ENCODE results near the gene RAB6A.

The RAB6A gene

GRCh38 chr11:73760679-73761402 is at the start of gene RAB6A:
Gene RAB6A, minus strand, starts transcription at chr11:73761074. Its CDS starts 439 bp downstream, at chr11:73760635.
- Histone ChIP-seq H3K4me3 (ENCODE audit: low read length) (peak within 1 kb of the TSS; percentile 77), H3K9ac (ENCODE audit: low read depth, low read length) (peak within 1 kb of the TSS; percentile 82; the same call in 1 of the 2 replicates), H3K9me3 (ENCODE audit: insufficient read depth, low read depth, low read length) (no peaks in the 10 kb centered on the region), H3K36me3 (ENCODE audit: insufficient read depth, low read depth, low read length) (no peaks in the 10 kb centered on the region), H3K27me3 (ENCODE audit: insufficient read depth, low read length) (no peaks in the 10 kb centered on the region), H3K4me1 (ENCODE audit: insufficient read depth, low read length) (peaks cover 19% of the 10 kb centered on the region), H3K27ac (ENCODE audit: low read length) (peak within 1 kb of the TSS; percentile 43)

- no peaks in the 10 kb centered on the region for H3K27me3 ChIP-seq (ENCODE audit: insufficient read depth, low read length)
- peaks cover 6% of the 10 kb centered on the region; the same call in 1 of the 2 replicates for H3K36me3 ChIP-seq (ENCODE audit: insufficient read depth, low read depth, low read length)
- H3K9me3 ChIP-seq (ENCODE audit: insufficient read depth, low read depth, low read length), result no peaks in the 10 kb centered on the region
- H3K4me1 ChIP-seq (ENCODE audit: insufficient read depth, low read length), result no peaks in the 10 kb centered on the region
- no peak overlapping the region for H3K9ac ChIP-seq (ENCODE audit: low read depth, low read length)
- H3K27ac ChIP-seq (ENCODE audit: low read length), result no peak overlapping the region
- H3K4me3 ChIP-seq (ENCODE audit: low read length), result no peak overlapping the region
Measured at GRCh38 chr11:73810637-73811036, 49.8 kb upstream of the RAB6A start.

GRCh38 chr11:73808052-73808451 is 47.2 kb upstream of the RAB6A start:
- no peaks in the 10 kb centered on the region for H3K4me1 ChIP-seq (ENCODE audit: insufficient read depth, low read length)
- no peaks in the 10 kb centered on the region for H3K27me3 ChIP-seq (ENCODE audit: insufficient read depth, low read length)
- peaks cover 6% of the 10 kb centered on the region; the same call in 1 of the 2 replicates for H3K36me3 ChIP-seq (ENCODE audit: insufficient read depth, low read depth, low read length)
- no peak overlapping the region for H3K9ac ChIP-seq (ENCODE audit: low read depth, low read length)
- H3K4me3 ChIP-seq (ENCODE audit: low read length), result no peak overlapping the region
- no peak overlapping the region for H3K27ac ChIP-seq (ENCODE audit: low read length)
- H3K9me3 ChIP-seq (ENCODE audit: insufficient read depth, low read depth, low read length), result no peaks in the 10 kb centered on the region

DNA sequence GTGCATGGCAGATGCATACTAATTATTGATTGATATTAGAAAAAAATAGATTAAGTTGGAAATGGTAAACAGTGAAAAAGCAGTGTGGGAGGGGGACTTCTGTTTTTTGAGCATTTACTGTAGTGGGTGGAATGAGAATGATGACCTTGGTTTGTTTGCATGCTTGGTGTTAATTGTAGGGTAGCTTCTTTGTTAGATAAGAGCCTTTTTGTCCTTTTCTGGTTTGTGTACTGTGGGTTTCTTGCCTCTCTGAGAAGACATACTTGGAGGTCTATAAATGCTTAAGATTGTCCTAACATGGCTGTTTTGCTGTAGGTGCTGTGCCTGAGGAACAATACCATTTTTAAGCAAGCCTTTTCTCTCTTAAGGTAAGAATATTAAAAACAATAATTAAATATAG is 43.8 kb upstream of the RAB6A start:
- H3K9me3 ChIP-seq (ENCODE audit: insufficient read depth, low read depth, low read length), result no peaks in the 10 kb centered on the region
- no peaks in the 10 kb centered on the region for H3K27me3 ChIP-seq (ENCODE audit: insufficient read depth, low read length)
- no peak overlapping the region for H3K9ac ChIP-seq (ENCODE audit: low read depth, low read length)
- H3K4me3 ChIP-seq (ENCODE audit: low read length), result no peak overlapping the region
- peaks cover 6% of the 10 kb centered on the region; the same call in 1 of the 2 replicates for H3K36me3 ChIP-seq (ENCODE audit: insufficient read depth, low read depth, low read length)
- H3K27ac ChIP-seq (ENCODE audit: low read length), result no peak overlapping the region
- no peaks in the 10 kb centered on the region for H3K4me1 ChIP-seq (ENCODE audit: insufficient read depth, low read length)

- H3K36me3 ChIP-seq (ENCODE audit: insufficient read depth, low read depth, low read length), result no peaks in the 10 kb centered on the region
- H3K27ac ChIP-seq (ENCODE audit: low read length), result no peak overlapping the region
- H3K27me3 ChIP-seq (ENCODE audit: insufficient read depth, low read length), result no peaks in the 10 kb centered on the region
- no peak overlapping the region for H3K9ac ChIP-seq (ENCODE audit: low read depth, low read length)
- no peaks in the 10 kb centered on the region for H3K9me3 ChIP-seq (ENCODE audit: insufficient read depth, low read depth, low read length)
- no peak overlapping the region for H3K4me3 ChIP-seq (ENCODE audit: low read length)
- H3K4me1 ChIP-seq (ENCODE audit: insufficient read depth, low read length), result no peaks in the 10 kb centered on the region
Measured at GRCh38 chr11:73801136-73801535, 40.3 kb upstream of the RAB6A start.

DNA sequence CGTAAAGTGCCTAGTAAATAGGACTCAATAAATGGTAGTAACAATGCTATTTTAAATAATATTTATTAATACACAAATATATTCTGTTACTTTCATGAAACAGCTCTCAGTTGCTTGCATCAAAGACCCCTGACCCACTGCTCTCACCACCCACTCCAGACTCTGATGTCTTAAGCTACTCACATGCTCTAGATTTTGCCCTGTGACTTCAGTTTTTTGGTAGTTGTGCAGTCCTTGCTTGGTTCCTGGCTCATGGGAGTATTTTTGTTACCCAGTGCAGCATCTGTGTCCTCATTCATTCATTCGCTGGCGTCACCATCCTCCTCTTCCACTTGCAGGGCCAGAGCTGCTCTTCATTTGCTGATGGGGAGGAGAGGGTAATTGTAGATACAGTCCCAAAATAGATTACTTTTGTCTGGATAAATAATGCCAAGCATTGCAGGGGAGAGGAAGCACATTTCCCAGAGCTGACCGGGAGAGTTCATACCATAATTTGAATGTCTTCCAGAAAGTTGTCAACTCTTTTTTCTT is 39.5 kb upstream of the RAB6A start:
- H3K9ac ChIP-seq (ENCODE audit: low read depth, low read length), result no peak overlapping the region
- no peaks in the 10 kb centered on the region for H3K27me3 ChIP-seq (ENCODE audit: insufficient read depth, low read length)
- no peak overlapping the region for H3K27ac ChIP-seq (ENCODE audit: low read length)
- H3K9me3 ChIP-seq (ENCODE audit: insufficient read depth, low read depth, low read length), result no peaks in the 10 kb centered on the region
- no peaks in the 10 kb centered on the region for H3K36me3 ChIP-seq (ENCODE audit: insufficient read depth, low read depth, low read length)
- no peaks in the 10 kb centered on the region for H3K4me1 ChIP-seq (ENCODE audit: insufficient read depth, low read length)
- H3K4me3 ChIP-seq (ENCODE audit: low read length), result no peak overlapping the region

- H3K27ac ChIP-seq (ENCODE audit: low read length), result no peak overlapping the region
- H3K4me1 ChIP-seq (ENCODE audit: insufficient read depth, low read length), result no peaks in the 10 kb centered on the region
- H3K9me3 ChIP-seq (ENCODE audit: insufficient read depth, low read depth, low read length), result no peaks in the 10 kb centered on the region
- H3K9ac ChIP-seq (ENCODE audit: low read depth, low read length), result no peak overlapping the region
- no peaks in the 10 kb centered on the region for H3K36me3 ChIP-seq (ENCODE audit: insufficient read depth, low read depth, low read length)
- H3K4me3 ChIP-seq (ENCODE audit: low read length), result no peak overlapping the region
- no peaks in the 10 kb centered on the region for H3K27me3 ChIP-seq (ENCODE audit: insufficient read depth, low read length)
Measured at GRCh38 chr11:73797457-73797856, 36.6 kb upstream of the RAB6A start.

DNA sequence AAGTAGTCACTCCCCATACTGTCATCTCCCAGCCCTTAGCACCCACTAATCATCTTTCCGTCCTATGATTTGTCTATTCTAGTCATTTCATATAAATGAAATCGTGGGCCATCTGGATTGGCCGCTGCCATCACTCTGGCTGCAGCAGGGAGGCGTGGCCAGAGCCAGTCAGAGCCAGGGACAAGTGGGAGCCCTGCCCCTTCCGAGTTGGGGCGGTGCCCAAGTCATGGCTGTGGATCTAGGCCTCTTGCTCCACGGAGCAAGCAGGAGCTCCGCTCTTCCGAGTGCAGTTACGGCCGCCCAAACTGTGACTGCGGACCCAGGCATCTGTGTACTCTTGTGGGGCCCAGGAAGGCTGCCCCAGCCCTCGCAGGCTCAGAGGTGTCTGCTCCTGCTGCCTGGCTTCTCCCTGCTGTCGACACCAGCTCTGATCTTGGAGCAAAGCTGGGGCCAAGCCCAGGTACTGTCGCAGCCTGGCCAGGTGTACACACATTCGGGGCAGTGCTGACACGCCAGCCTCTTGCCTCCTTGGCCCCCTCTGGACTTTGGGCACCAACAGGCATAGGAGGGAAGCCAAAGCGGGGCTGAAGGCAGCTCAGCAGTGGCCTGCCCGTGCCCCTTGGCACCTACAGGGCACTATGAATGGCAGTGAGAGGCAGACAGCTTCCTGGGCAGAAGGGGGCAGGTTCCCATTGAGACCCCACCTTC is 35.2 kb upstream of the RAB6A start:
- Histone ChIP-seq H3K9ac (ENCODE audit: low read depth, low read length) (no peak overlapping the region), H3K27ac (ENCODE audit: low read length) (no peak overlapping the region), H3K9me3 (ENCODE audit: insufficient read depth, low read depth, low read length) (no peaks in the 10 kb centered on the region), H3K27me3 (ENCODE audit: insufficient read depth, low read length) (no peaks in the 10 kb centered on the region), H3K4me1 (ENCODE audit: insufficient read depth, low read length) (no peaks in the 10 kb centered on the region), H3K4me3 (ENCODE audit: low read length) (no peak overlapping the region), H3K36me3 (ENCODE audit: insufficient read depth, low read depth, low read length) (no peaks in the 10 kb centered on the region)

DNA sequence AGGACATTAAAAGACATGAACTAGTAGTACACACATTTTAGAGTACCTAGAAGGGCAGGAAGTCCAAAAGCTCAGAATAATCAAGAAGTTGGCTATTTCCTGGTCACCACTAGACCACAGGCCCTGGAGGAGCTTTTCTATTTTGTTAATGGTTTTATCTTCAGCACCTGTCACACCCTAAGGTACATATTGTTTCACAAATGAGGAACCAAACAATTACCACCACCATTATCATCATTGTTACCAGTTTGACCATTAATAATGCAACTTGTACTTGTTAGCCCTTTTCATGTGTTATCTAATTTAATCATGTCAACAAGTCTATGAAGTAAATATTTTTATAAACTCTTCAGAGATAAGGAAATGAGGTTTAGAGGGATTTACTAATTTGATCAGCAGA is 31.7 kb upstream of the RAB6A start:
- Histone ChIP-seq H3K27me3 (ENCODE audit: insufficient read depth, low read length) (no peaks in the 10 kb centered on the region), H3K27ac (ENCODE audit: low read length) (no peak overlapping the region), H3K36me3 (ENCODE audit: insufficient read depth, low read depth, low read length) (no peaks in the 10 kb centered on the region), H3K4me3 (ENCODE audit: low read length) (no peak overlapping the region), H3K9ac (ENCODE audit: low read depth, low read length) (no peak overlapping the region), H3K4me1 (ENCODE audit: insufficient read depth, low read length) (no peaks in the 10 kb centered on the region), H3K9me3 (ENCODE audit: insufficient read depth, low read depth, low read length) (no peaks in the 10 kb centered on the region)

DNA sequence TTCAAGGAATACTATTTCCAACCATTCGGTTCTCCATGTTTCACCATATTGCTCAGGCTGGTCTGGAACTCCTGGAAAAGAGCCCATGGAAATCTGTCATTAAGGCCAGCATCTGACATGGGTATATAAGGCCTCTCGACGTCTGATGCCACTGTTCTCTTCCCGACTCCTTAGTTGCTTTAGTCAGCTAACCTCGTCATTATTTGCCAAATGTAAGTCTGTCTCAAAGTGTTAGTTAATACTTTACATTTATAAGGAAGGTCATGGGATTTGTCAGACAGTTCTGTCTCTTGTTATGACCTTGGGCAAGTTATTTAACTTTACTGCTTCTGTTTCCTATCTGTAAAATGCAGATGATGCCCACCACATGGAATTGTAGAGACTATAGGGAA is 28.4 kb upstream of the RAB6A start:
- H3K36me3 ChIP-seq (ENCODE audit: insufficient read depth, low read depth, low read length), result no peaks in the 10 kb centered on the region
- H3K27me3 ChIP-seq (ENCODE audit: insufficient read depth, low read length), result no peaks in the 10 kb centered on the region
- no peak overlapping the region for H3K4me3 ChIP-seq (ENCODE audit: low read length)
- no peaks in the 10 kb centered on the region for H3K9me3 ChIP-seq (ENCODE audit: insufficient read depth, low read depth, low read length)
- no peak overlapping the region for H3K27ac ChIP-seq (ENCODE audit: low read length)
- H3K9ac ChIP-seq (ENCODE audit: low read depth, low read length), result no peak overlapping the region
- 0 out of 2 replicates have a peak, but pooled peaks cover 1% of the 10 kb centered on the region for H3K4me1 ChIP-seq (ENCODE audit: insufficient read depth, low read length)

- no peaks in the 10 kb centered on the region for H3K36me3 ChIP-seq (ENCODE audit: insufficient read depth, low read depth, low read length)
- H3K9ac ChIP-seq (ENCODE audit: low read depth, low read length), result peak within 1 kb of the TSS; percentile 96
- 0 out of 2 replicates have a peak, but pooled peaks cover 6% of the 10 kb centered on the region for H3K4me1 ChIP-seq (ENCODE audit: insufficient read depth, low read length)
- H3K4me3 ChIP-seq (ENCODE audit: low read length), result peak within 1 kb of the TSS; percentile 87
- H3K9me3 ChIP-seq (ENCODE audit: insufficient read depth, low read depth, low read length), result no peaks in the 10 kb centered on the region
- no peaks in the 10 kb centered on the region for H3K27me3 ChIP-seq (ENCODE audit: insufficient read depth, low read length)
- H3K27ac ChIP-seq (ENCODE audit: low read length), result peak within 1 kb of the TSS; percentile 85
Measured at GRCh38 chr11:73787643-73788558, 27.0 kb upstream of the RAB6A start, which contains the start of gene MRPL48. Gene MRPL48, plus strand, starts transcription at chr11:73787874. Its CDS starts 98 bp downstream, at chr11:73787972.
